CD4-positive, alpha-beta T cell treated with Interferon gamma for 1 hour (primary cell): ENCODE results near the gene CAMK2N1.
A peak's percentile ranks its signal among the peaks of the same experiment; 100 is the strongest.
"Not testable (repeated sequence)": the region's sequence is repeated elsewhere in the genome, so short reads cannot be mapped to it uniquely, and the experiment has no call there.

Experiments
- DNase-seq: peaks from one replicate; pipeline ENCODE4 v3.0.0-alpha.2; 2020

Gene CAMK2N1

DNA sequence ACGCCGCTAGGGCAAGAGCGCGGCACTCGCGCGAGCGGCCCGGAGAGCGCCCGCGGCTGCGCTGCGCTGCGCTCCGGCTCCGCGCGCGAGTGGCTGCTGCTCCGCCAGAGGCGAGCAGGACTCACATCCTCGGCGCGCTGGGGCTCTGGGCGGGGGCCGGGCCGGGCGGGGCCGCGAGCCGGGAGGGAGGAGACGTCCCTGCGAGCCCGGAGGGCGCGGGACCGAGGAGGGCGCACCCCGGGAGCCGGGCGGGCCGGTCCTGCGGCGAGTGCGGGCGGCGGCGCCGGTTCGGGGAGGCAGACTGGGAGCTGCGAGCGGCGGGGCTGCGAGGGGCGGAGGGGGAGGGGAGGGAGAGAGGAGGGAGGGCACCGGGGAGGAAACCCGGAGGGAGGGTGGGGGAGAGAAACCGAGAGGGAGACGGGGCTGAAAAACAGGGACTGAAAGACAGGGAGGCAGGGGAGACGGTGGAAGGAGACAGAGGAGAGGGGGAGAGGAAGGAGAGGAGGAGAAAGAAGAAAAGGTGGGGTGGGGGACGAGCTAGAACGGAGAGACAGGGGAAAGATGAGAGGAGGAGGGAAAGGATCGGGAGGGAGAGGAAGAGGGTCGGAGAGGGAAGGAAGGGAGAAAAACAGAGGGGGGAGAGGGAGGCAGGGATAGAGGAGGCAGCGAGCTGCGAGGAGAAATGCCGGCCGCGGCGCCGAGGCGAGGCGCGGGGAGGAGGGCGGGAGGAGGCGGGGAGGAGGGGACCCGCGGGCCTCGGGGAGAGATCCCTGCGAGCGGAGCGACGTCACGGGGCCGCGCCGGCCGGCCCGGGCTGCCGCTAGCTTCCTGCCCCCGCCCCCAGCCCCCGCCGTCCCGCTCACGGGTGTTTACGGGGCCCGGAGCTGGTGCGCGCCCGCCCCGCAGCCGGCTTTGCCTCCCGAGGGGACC lies at the start of gene CAMK2N1:
CAMK2N1 (minus strand) TSS at position 684 of the 930 bp plus-strand sequence. CDS start 831 bp downstream, outside the sequence.
- peak; percentile 67 for DNase-seq

DNA sequence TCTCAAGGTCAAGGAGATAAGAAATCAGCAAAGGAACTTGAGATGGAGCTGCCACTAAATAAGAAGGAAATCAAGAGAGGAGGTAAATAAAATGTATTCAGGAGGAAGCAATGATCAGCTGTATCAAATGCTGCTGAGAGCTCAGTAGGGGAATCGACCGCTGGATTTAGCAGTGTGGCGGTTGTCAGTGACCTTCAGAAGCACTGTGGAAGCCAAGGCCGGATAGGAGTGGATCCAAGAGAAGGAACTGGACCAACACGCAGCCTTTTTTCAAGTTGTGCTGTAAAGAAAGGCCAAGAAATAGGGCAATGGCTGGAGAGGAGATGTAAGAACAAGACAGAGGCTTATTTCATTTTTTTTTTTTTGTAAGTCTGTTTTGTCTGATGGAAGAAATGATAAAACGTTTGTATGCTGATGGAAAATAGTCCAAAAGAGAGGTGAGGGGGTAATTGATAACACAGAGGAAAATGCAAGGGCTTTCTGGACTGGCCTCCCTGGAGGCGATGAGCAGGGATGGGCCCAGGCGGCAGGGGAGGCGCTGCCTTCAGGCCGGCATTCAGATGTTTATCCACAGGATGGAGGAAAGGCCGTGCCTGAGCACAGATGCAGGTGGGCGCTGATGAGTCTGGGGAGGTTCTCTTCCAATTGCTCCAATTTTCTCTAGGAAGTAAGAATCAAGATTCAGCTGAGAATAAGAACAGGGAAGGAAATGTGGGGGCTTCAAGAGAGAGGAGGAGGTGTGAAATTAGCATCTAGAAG lies 48.8 kb upstream of the CAMK2N1 start:
- no peak for DNase-seq

DNA sequence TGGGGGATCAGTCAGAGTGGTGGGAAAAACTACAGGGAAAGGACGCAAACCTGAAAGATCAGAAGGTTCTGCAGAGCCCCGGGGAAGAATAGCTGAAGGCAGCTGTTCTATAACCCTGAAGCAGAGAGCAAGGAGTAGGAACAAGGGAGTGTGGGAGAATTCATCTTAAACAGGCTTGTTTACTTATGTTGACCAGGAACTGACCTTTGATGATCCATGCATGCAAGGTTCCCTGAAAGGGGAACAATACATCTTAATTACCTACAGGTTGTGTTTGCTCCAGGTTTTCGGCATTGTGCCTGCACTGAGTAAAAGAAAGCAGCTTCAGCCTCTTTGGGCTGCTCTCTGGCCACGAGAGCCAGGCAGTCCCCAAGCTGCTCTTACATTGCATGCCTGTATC lies 47.6 kb upstream of the CAMK2N1 start:
- DNase-seq = no peak

DNA sequence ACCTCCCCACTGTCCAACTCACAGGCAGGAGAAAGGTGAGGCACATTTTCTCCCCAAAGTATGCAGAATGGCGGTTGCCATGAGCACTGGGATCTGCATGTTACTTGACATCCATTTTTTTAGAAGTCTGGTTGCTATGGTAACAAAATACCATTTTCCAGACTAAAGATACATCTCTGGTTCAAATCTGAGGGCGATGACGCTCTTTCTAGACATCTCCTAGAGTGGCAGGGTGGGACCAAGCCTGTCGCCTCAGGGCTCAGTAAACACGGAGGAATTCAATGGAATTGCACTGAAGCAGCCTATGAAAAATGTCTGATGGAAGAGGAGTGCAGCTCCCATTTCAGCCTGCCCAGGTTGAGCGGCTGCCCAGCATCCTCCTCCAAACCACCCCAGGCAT lies 44.9 kb upstream of the CAMK2N1 start:
- DNase-seq = no peak

DNA sequence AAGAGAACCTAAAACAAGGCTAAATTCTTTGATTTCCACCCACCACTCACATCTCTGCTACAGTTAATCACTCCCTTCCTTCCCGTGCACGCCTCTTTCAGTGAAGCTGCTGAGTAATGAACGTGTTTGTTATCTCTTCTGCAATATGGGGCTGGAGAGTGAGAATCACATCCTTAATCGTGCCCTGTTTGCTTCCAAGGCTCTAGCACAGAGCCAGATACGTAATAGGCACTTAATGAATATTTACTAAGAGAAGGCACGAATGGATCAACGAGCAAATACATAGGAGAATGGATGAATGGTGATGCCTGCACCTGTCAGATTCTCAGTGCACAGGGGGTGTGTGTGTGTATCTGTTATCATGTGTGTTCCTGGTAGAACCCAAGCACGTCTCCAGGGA lies 44.3 kb upstream of the CAMK2N1 start:
- DNase-seq = no peak

DNA sequence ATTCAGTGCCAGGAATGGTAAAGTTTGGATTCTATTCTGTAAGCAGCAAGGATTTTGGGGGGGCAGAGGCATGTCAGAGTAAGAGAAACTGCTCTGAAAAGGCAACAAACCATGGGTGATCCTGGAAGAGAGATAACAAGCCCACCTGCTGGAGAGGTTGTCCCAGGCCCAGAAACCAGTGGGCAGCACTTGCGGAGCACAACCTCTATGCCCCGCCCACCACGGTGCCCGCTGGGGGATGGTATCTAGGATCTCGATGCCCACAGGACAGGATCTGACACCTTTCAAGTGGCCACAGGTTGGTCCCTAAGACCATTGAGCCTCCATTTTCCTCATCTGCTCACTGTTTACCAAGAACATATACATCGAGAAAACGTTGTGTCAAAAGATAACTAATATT lies 42.2 kb upstream of the CAMK2N1 start:
- DNase-seq = no peak

DNA sequence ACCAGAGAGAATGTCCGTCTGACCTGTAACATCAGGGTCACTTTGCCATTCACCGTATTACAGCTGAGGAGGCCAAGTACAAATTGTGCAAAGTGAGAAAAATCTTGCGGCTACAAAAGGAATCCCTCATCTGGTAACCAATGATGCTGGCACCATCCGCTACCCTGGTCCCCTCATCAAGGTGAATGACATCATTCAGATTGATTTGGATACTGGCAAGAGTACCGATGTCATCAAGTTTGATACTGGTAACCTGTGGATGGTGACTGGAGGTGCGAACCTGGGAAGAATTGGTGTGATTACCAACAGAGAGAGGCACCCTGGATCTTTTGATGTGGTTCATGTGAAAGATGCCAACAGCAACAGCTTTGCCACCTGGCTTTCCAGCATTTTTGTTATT lies 40.3 kb upstream of the CAMK2N1 start:
- DNase-seq = no peak

DNA sequence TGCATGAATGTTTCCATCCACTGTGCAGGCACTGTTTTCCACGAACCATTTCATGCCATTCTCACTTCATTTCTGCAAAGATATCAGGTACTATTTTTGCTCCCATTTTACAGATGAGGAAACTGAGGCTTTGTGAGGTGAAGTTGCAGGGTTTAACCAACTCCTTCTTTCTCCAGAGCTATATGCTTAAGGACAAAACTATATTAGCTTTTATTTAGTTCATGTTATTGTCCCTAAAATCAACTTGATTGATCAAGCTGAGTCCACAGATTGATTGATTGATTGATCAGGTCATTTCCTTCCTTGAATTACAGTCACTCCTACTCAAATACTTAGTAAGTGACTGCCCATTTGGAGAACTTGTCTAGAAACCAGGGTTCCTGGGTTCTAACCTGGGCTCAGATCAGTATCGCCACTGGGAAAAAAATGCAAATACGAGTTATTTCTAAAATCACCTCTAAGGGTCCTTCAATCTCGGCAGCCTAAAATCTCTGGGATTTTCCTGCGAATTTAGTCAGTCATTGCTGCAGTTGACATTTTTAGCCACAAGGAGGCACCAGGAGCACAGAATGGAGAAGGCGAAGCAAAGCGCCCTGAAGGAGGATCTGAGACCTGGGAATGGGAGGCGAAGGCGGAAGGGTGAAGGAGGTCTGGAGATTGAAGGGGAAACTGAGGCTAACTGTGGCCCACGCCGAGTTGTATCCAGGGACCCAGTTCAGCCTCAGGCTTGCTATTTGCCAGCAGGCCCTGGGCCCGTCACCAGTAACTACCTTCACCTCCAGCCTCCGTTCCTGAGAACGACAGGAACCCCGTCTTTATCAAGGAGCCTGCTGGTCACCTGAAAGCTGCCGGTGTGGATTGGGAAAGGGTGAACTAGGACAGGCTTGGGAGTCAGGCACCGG lies 36.2 kb upstream of the CAMK2N1 start:
- peak; percentile 33 for DNase-seq

DNA sequence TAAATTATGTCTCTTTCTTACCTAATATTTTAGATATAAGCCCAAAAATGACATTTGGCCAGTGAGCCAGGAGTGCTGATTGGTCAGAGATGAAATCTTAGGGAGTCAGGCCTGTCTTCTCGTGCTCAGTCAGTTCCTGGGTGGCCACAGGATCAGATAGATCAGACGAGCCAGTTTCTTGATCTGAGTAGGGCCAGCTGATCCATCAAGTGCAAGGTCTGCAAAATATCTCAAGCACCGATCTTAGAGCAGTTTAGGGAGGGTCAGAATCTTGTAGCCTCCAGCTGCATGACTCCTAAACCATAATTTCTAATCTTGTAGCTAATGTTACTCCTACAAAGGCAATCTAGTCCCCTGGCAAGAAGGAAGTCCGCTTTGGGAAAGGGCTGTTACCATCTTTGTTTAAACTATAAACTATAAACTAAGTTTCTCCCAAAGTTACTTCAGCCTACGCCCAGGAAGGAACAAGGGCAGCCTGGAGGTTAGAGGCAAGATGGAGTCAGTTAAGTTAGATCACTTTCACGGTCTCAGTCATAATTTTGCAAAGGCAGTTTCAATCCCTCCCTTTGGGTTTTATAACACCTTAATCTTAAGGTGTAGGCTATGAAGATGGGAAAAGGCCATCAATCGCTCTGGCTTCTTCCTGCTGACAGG lies 33.7 kb upstream of the CAMK2N1 start:
- not testable (repeated sequence) for DNase-seq

DNA sequence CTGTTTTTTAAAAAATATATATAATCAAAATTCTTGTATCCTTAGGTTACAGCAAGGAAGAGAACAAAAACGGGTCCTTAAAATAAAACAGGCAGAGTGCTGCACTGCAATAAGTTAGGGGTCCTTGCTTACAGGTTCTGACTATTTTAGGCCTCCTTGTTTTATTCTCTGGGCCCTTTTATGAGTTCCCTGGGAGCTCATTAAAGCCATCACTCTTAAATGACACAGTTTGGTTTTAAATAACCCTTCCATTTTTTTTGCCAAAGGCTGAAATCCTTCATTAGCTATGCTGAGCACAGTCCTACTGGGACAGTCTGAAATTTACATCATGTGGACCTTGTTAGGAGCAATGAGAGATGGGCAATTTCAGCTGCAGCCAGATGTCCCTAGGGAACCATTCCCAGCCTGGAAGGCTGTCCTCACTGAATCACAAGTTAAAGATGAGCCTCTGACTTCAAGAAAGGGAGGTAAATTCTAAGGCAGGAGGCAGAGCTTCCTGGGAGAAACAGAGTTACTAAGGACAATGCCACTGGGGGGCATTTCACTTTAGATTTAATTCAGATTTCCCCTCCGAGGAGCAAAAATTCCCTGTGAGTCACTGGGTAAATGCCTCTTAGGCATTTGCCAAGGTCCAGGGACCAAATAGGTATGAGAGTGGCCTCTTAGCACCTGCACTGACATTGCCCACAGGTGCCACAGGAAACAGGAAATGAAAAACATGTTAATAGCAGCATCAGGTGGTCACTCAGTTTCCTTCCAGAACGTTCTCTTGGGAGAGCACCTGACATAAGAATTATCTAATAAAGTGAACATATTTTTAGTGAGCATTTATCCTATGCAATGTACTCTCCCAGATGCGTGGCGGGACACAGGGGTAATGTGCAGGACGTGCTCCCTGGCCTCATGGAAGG lies 25.8 kb upstream of the CAMK2N1 start:
- no peak for DNase-seq

DNA sequence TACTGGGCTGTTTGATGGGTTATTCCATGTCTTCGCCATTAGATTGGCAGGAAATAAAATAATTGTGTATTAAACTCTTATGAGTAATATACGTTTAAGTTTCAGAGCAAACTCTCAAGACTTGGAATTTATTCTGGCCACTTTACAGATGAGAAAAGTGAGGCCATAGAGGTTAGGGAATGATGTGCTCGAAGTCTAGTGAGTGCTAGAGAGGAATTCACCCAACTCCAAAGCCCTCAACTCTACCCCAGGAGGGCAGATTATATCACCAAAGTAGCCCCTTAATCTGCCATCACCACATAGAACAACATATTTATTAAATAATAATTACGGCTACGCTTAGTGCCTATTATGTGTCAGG lies 22.4 kb upstream of the CAMK2N1 start:
- DNase-seq = no peak

DNA sequence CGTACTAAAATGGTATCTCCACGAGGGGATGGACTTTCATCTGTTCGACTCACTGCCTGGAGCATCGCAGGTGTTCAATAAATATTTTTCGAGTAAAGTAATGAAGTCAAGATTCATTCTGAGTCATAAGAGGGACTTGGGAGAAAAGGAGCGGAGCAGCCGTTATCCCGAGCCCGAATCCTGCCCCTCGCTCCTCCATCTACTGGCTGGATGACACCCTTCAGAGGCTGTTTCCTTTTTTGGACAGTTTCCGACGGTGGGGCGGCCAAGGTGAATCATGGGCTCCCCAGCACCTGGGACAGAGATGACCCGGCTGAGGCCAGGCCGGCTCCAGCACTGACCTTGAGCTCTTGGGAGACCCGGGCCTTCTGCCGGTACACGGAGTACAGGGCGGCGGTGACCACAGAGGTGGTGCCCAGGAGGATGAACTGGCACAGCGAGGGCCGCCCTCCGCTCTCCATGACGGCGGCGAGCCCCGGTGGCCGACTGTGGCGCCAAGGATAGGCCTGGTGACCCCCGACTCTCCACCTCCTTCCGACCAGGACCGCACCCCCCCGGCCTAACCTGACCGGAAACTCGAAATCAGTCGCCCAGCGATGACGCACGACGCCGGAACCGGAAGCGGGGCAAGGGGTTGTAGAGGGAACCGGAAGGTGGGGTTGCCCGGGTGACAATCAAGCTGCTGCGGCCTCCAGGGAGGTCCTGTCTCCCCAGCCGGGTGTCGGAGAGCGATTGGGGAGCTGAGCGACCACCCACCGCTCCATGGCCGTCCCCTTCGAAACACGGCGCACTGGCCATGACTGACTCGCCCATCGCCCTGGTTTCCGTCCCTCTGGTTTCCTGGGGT lies 21.8 kb upstream of the CAMK2N1 start, which contains the start of gene MUL1:
MUL1 (minus strand) TSS at position 588 of the 847 bp plus-strand sequence; CDS start at position 461, 127 bp downstream.
- DNase-seq = peak; percentile 91

DNA sequence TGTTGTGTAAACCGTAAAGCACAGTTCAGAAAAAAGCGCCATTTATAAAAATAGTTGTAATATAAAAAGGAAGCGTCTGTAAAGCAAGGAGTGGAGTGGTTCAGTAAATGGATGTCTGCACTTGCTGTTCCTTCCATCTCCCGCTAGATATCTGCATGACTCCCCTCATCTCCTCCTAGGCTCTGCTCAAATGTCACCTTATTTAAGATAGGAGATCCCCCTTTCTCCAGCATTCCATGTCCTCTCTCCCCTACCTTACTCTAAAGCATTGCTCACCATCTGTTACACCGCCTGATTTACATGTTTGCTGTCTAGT lies 21.2 kb upstream of the CAMK2N1 start:
- DNase-seq = no peak

DNA sequence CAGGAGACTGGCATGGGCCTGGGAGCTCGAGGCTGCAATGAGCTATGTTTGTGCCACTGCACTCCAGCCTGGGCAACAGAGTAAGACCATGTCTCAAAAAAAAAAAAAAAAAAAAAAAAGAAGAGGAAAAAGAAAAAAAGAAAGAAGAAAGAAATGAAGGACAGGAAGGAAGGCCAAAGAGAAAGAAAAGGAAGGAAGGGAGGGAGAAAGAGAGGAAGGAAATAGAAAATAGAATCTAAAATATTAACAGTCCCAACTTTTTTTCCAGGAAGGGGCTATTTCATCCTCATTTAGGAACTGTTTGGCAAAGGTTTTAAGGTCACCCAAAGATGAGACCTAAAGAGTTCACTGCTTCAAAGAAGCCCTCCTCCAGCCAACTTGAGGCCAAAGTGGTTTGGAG lies 19.5 kb upstream of the CAMK2N1 start:
- DNase-seq = no peak

DNA sequence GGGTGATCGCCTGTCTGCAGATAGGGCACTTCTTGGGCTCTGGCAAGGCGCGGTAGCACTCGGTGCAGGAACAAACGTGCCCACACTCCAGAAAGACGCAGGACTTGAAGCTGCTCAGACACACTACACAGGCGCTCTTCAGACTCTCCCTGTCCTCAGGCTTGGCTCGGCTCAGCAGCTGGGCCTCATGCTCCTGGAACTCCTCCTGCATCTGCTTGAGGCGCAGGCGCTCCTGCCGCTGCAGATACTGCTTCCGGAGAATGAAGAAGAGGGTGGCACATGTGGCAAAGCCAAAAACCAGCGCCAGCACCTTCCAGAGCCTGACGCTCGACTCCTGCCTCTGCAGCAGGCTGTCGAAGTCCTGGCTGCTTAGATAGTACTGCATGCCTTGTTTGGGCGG lies 14.7 kb upstream of the CAMK2N1 start:
- DNase-seq = no peak

DNA sequence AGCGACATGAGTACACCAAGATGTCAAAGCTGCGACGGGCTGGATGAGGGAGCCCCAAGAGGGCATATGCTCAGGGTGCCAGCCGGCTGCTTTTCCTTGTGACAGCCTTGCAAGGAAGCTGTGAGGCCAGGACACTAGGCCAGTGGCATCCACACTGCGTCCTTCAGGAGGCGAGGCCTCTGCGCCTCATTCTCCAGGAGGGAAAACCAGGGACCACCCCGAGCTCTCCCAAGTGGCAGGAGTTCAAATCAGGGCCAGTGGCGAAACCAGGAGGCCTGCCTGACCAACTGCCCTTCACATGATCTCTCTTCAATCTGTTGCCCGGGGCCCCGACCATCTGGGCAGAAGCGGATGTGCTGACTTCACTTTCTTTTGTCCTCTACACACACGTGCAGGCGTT lies 13.7 kb upstream of the CAMK2N1 start:
- no peak for DNase-seq

DNA sequence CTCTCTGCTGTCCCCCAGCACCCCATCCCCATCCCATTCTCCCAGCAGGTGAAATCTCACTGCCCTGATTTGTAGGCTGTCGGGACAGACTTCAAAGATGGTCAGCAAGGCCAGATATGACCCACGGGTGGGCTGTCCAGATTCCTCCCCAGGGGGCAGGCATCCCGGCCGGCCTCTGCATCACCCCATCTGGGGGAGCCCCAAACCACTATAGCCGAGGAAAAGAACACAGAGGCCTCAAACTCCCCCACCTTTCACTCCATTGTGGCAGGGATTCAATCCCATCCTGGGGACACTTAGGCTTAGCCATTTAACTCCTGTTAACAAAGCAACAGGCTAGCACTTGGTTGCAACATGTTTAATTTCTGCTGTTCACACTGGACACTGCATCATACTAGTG lies 13.1 kb upstream of the CAMK2N1 start:
- no peak for DNase-seq

DNA sequence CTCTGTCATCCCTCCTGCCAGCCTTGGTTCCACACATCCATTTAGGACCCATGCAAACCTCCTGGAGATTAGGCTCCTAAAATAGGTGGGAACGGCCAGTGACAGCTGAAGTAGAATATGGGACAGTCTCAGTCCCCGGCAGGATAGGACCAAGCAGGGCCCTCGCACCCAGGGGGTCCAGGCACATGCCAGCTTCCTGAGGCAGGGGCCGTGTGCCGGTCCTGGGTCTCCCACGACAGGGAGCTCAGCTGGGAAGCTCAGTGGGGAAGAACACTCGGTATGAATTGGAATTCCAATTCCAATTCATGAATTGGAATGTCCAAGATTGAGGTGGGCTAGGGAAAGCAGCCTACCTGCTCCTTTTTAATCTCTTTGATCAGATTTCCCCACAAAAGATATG lies 12.1 kb upstream of the CAMK2N1 start:
- DNase-seq = no peak

DNA sequence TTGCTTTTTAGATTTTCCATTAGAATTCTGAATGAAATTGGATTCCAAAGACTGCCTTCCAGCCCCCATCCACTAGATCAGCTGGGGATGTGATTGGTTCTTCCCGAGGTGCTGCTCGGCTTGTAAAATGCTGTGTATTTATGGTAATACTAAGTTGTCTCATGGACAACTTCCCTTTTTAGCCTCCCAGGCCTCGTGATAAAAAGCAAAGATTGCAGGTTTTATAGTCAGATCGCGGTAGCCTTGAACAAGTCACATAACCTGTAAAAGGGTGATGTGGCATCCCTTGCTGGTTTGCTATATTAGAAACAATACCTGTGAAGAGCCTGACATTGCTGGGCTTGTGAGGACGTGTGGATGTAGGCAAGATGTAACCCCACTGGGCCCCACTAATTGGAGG lies 11.5 kb upstream of the CAMK2N1 start:
- no peak for DNase-seq

DNA sequence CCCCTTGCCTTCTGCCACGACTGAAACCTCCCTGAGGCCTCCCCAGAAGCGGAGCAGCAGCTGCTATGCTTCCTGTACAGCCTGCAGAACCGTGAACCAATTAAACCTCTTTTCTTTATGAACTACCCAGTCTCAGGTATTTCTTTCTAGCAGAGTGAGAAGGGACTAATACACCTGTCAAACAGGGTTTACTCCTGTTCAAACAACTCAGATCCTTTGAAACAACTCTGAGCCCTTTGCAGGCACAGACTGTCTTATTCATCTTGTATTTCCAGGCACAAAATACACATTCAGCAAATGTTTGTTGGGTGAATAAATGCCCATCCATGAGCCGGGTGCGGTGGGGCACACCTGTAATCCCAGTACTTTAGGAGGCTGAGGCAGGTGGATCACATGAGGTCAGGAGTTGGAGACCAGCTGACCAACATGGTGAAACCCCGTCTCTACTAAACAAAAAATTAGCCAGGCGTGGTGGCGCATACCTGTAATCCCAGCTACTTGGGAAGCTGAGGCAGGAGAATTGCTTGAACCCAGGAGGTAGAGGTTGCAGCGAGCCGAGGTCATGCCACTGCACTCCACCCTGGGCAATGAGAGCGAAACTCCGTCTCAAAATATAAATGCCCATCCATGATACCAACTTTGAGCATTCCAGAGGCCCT lies 10.8 kb upstream of the CAMK2N1 start:
- DNase-seq = not testable (repeated sequence)
